T47D (cell line): ENCODE data around the gene ZEB2.
"Not testable (repeated sequence)": the region's sequence is repeated elsewhere in the genome, so short reads cannot be mapped to it uniquely, and the experiment has no call there.

Experiments used
- DNase-seq, 2 experiments: peaks; one replicate each; pipeline versions ENCODE4 v3.0.0 to v3.0.0-alpha.2; 2011 to 2012; ENCODE audit warnings: low read depth in 1 of 2, low spot score in 1 of 2
- JUND ChIP-seq: IDR thresholded peaks from 2 replicates; pipeline ENCODE4 v1.6.1; 2012; ENCODE audit warnings: low read depth
- in situ Hi-C: cut with HindIII; loops from 2 replicates; pipeline ENCODE4 v1.10.0; 2016; ENCODE audit warnings: low sequenced_read_pairs, low pct_unique_long_range_greater_than_20kb

Gene ZEB2

GRCh38 chr2:144376460-144376859 lies 143.5 kb downstream of the ZEB2 start:
- TF ChIP-seq JUND: no peak
- in situ Hi-C loops: no loop called here
- no peak for DNase-seq

GRCh38 chr2:144374163-144374661 lies 145.7 kb downstream of the ZEB2 start:
- no peak for TF ChIP-seq JUND
- DNase-seq: no peak
- in situ Hi-C loops: no loop called here

- in situ Hi-C loops: no loop called here
- TF ChIP-seq JUND: no peak
- no peak for DNase-seq
Observed at GRCh38 chr2:144372410-144373080, 147.4 kb downstream of the ZEB2 start.

GRCh38 chr2:144370937-144371584 lies 148.9 kb downstream of the ZEB2 start:
- in situ Hi-C loops: no loop called here
- no peak for DNase-seq
- TF ChIP-seq JUND: no peak

GRCh38 chr2:144369416-144369815 lies 150.5 kb downstream of the ZEB2 start:
- no peak for TF ChIP-seq JUND
- in situ Hi-C loops: no loop called here
- no peak for DNase-seq

- TF ChIP-seq JUND: no peak
- in situ Hi-C loops: no loop called here
- DNase-seq: no peak
Observed at GRCh38 chr2:144366825-144367429, 153.0 kb downstream of the ZEB2 start.

- TF ChIP-seq JUND: no peak
- DNase-seq: no peak
- in situ Hi-C loops: no loop called here
Observed at GRCh38 chr2:144364944-144365738, 154.8 kb downstream of the ZEB2 start.

- in situ Hi-C loops, DNase-seq: not testable (repeated sequence)
Observed at GRCh38 chr2:144364247-144364646, 155.7 kb downstream of the ZEB2 start.

GRCh38 chr2:144362401-144362800 lies 157.5 kb downstream of the ZEB2 start:
- TF ChIP-seq JUND: no peak
- no peak for DNase-seq
- in situ Hi-C loops: no loop called here

- no peak for TF ChIP-seq JUND
- in situ Hi-C loops: no loop called here
- no peak for DNase-seq
Observed at GRCh38 chr2:144361742-144362141, 158.2 kb downstream of the ZEB2 start.

GRCh38 chr2:144359684-144360083 lies 160.2 kb downstream of the ZEB2 start:
- in situ Hi-C loops: no loop called here
- no peak for TF ChIP-seq JUND
- no peak for DNase-seq

GRCh38 chr2:144358979-144359541 lies 160.9 kb downstream of the ZEB2 start:
- DNase-seq: no peak
- TF ChIP-seq JUND: no peak
- in situ Hi-C loops: no loop called here
